GM23338 (cell line): ENCODE measurements around the gene REELD1. TPM values are rescaled to one million over a fixed set of nuclear protein-coding genes. Genes with fewer than 3 reads are reported as not detected.

Experiments
- ATAC-seq: fragments of 200-7000 bp; cut with Tn5 transposase; 3 replicates; pipeline ENCODE4 v1.9.1; 2020
- DNase-seq: peaks from one replicate; pipeline ENCODE4 v3.0.0-alpha.2; 2015; ENCODE audit warnings: low spot score
- H2AFZ ChIP-seq: fragments of 200-600 bp; sonication (generic); 2 replicates; pipeline ENCODE4 v1.8.0; 2016; ENCODE audit warnings: antibody characterized with exemption, mild to moderate bottlenecking, moderate library complexity
- H3F3A ChIP-seq: fragments of 200-600 bp; sonication (generic); replicated peaks from 2 replicates; pipeline ENCODE4 v1.8.0; 2017; ENCODE audit warnings: antibody characterized with exemption, mixed run types, low read depth
- H3K27ac ChIP-seq: fragments of 200-600 bp; sonication (generic); 2 replicates; pipeline ENCODE4 v1.6.1; 2016; ENCODE audit warnings: low read depth
- H3K27me3 ChIP-seq: fragments of 200-600 bp; sonication (generic); 2 replicates; pipeline ENCODE4 v1.8.0; 2016; ENCODE audit warnings: mild to moderate bottlenecking, mixed run types, moderate library complexity; ENCODE audit not compliant: insufficient read depth
- H3K36me3 ChIP-seq: fragments of 200-600 bp; sonication (generic); 2 replicates; pipeline ENCODE4 v1.8.0; 2016; ENCODE audit warnings: mild to moderate bottlenecking; ENCODE audit not compliant: insufficient read depth
- H3K4me1 ChIP-seq: fragments of 200-600 bp; sonication (generic); 2 replicates; pipeline ENCODE4 v1.8.0; 2016; ENCODE audit warnings: mild to moderate bottlenecking, moderate library complexity; ENCODE audit not compliant: insufficient read depth
- H3K4me2 ChIP-seq: fragments of 200-600 bp; sonication (generic); 2 replicates; pipeline ENCODE4 v1.7.1; 2017; ENCODE audit warnings: mixed run types
- H3K4me3 ChIP-seq: fragments of 200-600 bp; sonication (generic); 2 replicates; pipeline ENCODE4 v1.6.1; 2016; ENCODE audit warnings: mixed run types
- H3K79me2 ChIP-seq: fragments of 200-600 bp; sonication (generic); replicated peaks from 2 replicates; pipeline ENCODE4 v1.8.0; 2017; ENCODE audit warnings: mild to moderate bottlenecking; ENCODE audit not compliant: insufficient read depth
- H3K9me2 ChIP-seq: fragments of 200-600 bp; sonication (generic); 2 replicates; pipeline ENCODE4 v1.8.0; 2017; ENCODE audit not compliant: insufficient read depth
- H4K20me1 ChIP-seq: fragments of 200-600 bp; sonication (generic); replicated peaks from 2 replicates; pipeline ENCODE4 v1.8.0; 2017; ENCODE audit warnings: mild to moderate bottlenecking; ENCODE audit not compliant: insufficient read depth
- H3K27ac Mint-ChIP-seq: 2 replicates; pipeline ENCODE4 v1.8.0; 2020; ENCODE audit warnings: inconsistent platforms, mild to moderate bottlenecking, moderate library complexity, mixed read lengths
- H3K27me3 Mint-ChIP-seq: 3 replicates; pipeline ENCODE4 v1.8.0; 2022; ENCODE audit warnings: low read depth, mild to moderate bottlenecking, moderate library complexity, mixed read lengths, inconsistent platforms; ENCODE audit not compliant: insufficient read depth, poor library complexity
- H3K36me3 Mint-ChIP-seq: 3 replicates; pipeline ENCODE4 v1.8.0; 2021; ENCODE audit warnings: low read depth, mild to moderate bottlenecking, inconsistent platforms, moderate library complexity, mixed read lengths
- H3K4me1 Mint-ChIP-seq: 3 replicates; pipeline ENCODE4 v1.8.0; 2020; ENCODE audit warnings: mild to moderate bottlenecking, inconsistent platforms, mixed read lengths
- H3K4me3 Mint-ChIP-seq: 3 replicates; pipeline ENCODE4 v1.8.0; 2021; ENCODE audit warnings: moderate library complexity, mild to moderate bottlenecking, inconsistent platforms, mixed read lengths
- H3K9me3 Mint-ChIP-seq: 3 replicates; pipeline ENCODE4 v1.8.0; 2020; ENCODE audit warnings: moderate library complexity, mild to moderate bottlenecking, inconsistent platforms, mixed read lengths
- CREB1 ChIP-seq: fragments of 250-450 bp; sonication (Bioruptor Pico); IDR thresholded peaks from 2 replicates; pipeline ENCODE4 v1.5.0; 2020; ENCODE audit warnings: low read depth, mild to moderate bottlenecking, moderate library complexity
- EZH2 ChIP-seq: fragments of 200-600 bp; sonication (generic); IDR thresholded peaks from one replicate; pipeline ENCODE4 v1.8.0; 2017; ENCODE audit warnings: antibody characterized with exemption, mild to moderate bottlenecking, low read depth; ENCODE audit not compliant: unreplicated experiment
- EZH2phosphoT487 ChIP-seq: fragments of 200-600 bp; sonication (generic); IDR thresholded peaks from one replicate; pipeline ENCODE4 v1.8.1; 2018; ENCODE audit warnings: antibody characterized with exemption; ENCODE audit not compliant: unreplicated experiment
- JUNB ChIP-seq: IDR thresholded peaks from one replicate; pipeline ENCODE4 v1.6.1; 2016; ENCODE audit warnings: antibody characterized with exemption; ENCODE audit not compliant: unreplicated experiment
- NANOG ChIP-seq: IDR thresholded peaks from 2 replicates; pipeline ENCODE4 v1.6.1; 2016; ENCODE audit warnings: antibody characterized with exemption, borderline replicate concordance
- POLR2AphosphoS5 ChIP-seq: IDR thresholded peaks from 2 replicates; pipeline ENCODE4 v1.6.1; 2016; ENCODE audit warnings: antibody characterized with exemption, low read depth
- STAT1 ChIP-seq: IDR thresholded peaks from one replicate; pipeline ENCODE4 v1.6.1; 2016; ENCODE audit warnings: antibody characterized with exemption; ENCODE audit not compliant: unreplicated experiment
- ZNF114 ChIP-seq: fragments of 250-450 bp; sonication (Bioruptor Pico); IDR thresholded peaks from 2 replicates; pipeline ENCODE4 v1.5.0; 2020; ENCODE audit warnings: mild to moderate bottlenecking, moderate library complexity
- ZNF331 ChIP-seq: fragments of 250-450 bp; sonication (Bioruptor Pico); IDR thresholded peaks from 2 replicates; pipeline ENCODE4 v1.5.0; 2020; ENCODE audit warnings: low read depth, mild to moderate bottlenecking, moderate library complexity
- polyA plus RNA-seq: library from polyadenylated mRNA; unstranded; fragments of >200 nt; fragmentation: Nextera tagmentation; extraction: Ambion mirVana; gene quantifications from 2 replicates; pipeline ENCODE4 v1.2.1, GENCODE V29; 2016
- total RNA-seq: library from RNA; depleted of rRNA; stranded (reverse); fragments of >200 nt; shearing (Covaris generic); gene quantifications from 2 replicates; pipeline ENCODE4 v1.2.3, GENCODE V29; 2014
- TF ChIP-seq, protein P1 (sequence below): fragments of 250-450 bp; sonication (Bioruptor Pico); IDR thresholded peaks from 2 replicates; pipeline ENCODE4 v1.5.0; 2020; ENCODE audit warnings: mild to moderate bottlenecking, moderate library complexity
- TF ChIP-seq, protein P2 (sequence below): IDR thresholded peaks from one replicate; pipeline ENCODE4 v1.6.1; 2018; ENCODE audit warnings: antibody characterized with exemption; ENCODE audit not compliant: unreplicated experiment
- TF ChIP-seq, protein P3 (sequence below): IDR thresholded peaks from 2 replicates; pipeline ENCODE4 v1.6.1; 2016; ENCODE audit warnings: antibody characterized with exemption
- TF ChIP-seq, protein P4 (sequence below), 2 experiments: fragments of 200-600 bp in 1 of 2; sonication (generic) in 1 of 2; conservative IDR thresholded peaks; 2 replicates each; pipeline versions ENCODE4 v1.5.1 to v1.6.1; 2016 to 2017; ENCODE audit warnings: antibody characterized with exemption in 2 of 2, low read depth in 2 of 2, mild to moderate bottlenecking in 2 of 2, moderate library complexity in 1 of 2

REELD1 gene
- total and polyA plus RNA-seq, 2 experiments from 2014 or later, result 0.19 TPM; not detected in 1

DNA sequence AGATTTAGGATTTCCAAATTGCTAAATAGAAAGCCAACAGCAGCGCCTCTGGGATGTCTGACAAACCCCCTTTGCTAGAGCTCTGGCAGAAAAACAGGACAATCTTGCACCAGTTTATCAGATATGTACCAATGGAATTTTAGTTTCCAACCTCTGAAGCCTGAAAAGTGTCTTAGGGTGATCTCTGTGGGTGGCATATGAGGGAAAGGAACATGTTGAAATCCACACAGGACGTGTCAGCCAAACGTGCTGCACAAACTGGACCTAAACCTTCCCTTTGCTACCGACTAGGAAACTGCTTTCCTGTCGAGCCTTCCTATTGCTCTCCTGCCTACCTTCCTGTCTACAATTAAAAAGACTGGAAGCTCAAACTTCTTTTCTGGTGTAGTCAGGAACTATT is 53.5 kb downstream of the REELD1 start:
- H3K4me1 Mint-ChIP-seq, result peaks cover 10% of the 10 kb centered on the region

More for the DNA sequence above, 53.5 kb downstream of the REELD1 start:
- H3K79me2 ChIP-seq, result no peaks in the 10 kb centered on the region
- H3K4me1 ChIP-seq, result peaks cover 21% of the 10 kb centered on the region
- no peak overlapping the region for H3K4me3 Mint-ChIP-seq
- no peak for ATAC-seq
- H3K4me3 ChIP-seq, result no peak overlapping the region
- H3K27me3 ChIP-seq, result no peaks in the 10 kb centered on the region
- no peaks in the 10 kb centered on the region for H3K36me3 Mint-ChIP-seq
- H2AFZ ChIP-seq, result no peak overlapping the region
- no peak overlapping the region for H3K4me2 ChIP-seq
- H3K9me3 Mint-ChIP-seq, result no peaks in the 10 kb centered on the region
- no peak overlapping the region for H3K27ac ChIP-seq
- H3K36me3 ChIP-seq, result no peaks in the 10 kb centered on the region
- no peaks in the 10 kb centered on the region for H3K9me2 ChIP-seq
- no peaks in the 10 kb centered on the region for H4K20me1 ChIP-seq
- H3K27me3 Mint-ChIP-seq, result no peaks in the 10 kb centered on the region
- H3K27ac Mint-ChIP-seq, result no peak overlapping the region
- no peak for DNase-seq
- H3F3A ChIP-seq, result no peaks in the 10 kb centered on the region
- no peak for TF ChIP-seq STAT1
- TF ChIP-seq ZNF114 (CRISPR knock-in tag), result no peak
- TF ChIP-seq JUNB, result no peak
- TF ChIP-seq, protein P1, sequence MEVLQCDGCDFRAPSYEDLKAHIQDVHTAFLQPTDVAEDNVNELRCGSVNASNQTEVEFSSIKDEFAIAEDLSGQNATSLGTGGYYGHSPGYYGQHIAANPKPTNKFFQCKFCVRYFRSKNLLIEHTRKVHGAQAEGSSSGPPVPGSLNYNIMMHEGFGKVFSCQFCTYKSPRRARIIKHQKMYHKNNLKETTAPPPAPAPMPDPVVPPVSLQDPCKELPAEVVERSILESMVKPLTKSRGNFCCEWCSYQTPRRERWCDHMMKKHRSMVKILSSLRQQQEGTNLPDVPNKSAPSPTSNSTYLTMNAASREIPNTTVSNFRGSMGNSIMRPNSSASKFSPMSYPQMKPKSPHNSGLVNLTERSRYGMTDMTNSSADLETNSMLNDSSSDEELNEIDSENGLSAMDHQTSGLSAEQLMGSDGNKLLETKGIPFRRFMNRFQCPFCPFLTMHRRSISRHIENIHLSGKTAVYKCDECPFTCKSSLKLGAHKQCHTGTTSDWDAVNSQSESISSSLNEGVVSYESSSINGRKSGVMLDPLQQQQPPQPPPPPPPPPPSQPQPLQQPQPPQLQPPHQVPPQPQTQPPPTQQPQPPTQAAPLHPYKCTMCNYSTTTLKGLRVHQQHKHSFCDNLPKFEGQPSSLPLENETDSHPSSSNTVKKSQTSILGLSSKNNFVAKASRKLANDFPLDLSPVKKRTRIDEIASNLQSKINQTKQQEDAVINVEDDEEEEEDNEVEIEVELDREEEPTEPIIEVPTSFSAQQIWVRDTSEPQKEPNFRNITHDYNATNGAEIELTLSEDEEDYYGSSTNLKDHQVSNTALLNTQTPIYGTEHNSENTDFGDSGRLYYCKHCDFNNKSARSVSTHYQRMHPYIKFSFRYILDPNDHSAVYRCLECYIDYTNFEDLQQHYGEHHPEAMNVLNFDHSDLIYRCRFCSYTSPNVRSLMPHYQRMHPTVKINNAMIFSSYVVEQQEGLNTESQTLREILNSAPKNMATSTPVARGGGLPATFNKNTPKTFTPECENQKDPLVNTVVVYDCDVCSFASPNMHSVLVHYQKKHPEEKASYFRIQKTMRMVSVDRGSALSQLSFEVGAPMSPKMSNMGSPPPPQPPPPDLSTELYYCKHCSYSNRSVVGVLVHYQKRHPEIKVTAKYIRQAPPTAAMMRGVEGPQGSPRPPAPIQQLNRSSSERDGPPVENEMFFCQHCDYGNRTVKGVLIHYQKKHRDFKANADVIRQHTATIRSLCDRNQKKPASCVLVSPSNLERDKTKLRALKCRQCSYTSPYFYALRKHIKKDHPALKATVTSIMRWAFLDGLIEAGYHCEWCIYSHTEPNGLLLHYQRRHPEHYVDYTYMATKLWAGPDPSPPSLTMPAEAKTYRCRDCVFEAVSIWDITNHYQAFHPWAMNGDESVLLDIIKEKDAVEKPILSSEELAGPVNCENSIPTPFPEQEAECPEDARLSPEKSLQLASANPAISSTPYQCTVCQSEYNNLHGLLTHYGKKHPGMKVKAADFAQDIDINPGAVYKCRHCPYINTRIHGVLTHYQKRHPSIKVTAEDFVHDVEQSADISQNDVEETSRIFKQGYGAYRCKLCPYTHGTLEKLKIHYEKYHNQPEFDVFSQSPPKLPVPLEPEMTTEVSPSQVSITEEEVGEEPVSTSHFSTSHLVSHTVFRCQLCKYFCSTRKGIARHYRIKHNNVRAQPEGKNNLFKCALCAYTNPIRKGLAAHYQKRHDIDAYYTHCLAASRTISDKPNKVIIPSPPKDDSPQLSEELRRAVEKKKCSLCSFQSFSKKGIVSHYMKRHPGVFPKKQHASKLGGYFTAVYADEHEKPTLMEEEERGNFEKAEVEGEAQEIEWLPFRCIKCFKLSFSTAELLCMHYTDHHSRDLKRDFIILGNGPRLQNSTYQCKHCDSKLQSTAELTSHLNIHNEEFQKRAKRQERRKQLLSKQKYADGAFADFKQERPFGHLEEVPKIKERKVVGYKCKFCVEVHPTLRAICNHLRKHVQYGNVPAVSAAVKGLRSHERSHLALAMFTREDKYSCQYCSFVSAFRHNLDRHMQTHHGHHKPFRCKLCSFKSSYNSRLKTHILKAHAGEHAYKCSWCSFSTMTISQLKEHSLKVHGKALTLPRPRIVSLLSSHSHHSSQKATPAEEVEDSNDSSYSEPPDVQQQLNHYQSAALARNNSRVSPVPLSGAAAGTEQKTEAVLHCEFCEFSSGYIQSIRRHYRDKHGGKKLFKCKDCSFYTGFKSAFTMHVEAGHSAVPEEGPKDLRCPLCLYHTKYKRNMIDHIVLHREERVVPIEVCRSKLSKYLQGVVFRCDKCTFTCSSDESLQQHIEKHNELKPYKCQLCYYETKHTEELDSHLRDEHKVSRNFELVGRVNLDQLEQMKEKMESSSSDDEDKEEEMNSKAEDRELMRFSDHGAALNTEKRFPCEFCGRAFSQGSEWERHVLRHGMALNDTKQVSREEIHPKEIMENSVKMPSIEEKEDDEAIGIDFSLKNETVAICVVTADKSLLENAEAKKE, result no peak
- TF ChIP-seq POLR2AphosphoS5, result no peak
- TF ChIP-seq, protein P2, sequence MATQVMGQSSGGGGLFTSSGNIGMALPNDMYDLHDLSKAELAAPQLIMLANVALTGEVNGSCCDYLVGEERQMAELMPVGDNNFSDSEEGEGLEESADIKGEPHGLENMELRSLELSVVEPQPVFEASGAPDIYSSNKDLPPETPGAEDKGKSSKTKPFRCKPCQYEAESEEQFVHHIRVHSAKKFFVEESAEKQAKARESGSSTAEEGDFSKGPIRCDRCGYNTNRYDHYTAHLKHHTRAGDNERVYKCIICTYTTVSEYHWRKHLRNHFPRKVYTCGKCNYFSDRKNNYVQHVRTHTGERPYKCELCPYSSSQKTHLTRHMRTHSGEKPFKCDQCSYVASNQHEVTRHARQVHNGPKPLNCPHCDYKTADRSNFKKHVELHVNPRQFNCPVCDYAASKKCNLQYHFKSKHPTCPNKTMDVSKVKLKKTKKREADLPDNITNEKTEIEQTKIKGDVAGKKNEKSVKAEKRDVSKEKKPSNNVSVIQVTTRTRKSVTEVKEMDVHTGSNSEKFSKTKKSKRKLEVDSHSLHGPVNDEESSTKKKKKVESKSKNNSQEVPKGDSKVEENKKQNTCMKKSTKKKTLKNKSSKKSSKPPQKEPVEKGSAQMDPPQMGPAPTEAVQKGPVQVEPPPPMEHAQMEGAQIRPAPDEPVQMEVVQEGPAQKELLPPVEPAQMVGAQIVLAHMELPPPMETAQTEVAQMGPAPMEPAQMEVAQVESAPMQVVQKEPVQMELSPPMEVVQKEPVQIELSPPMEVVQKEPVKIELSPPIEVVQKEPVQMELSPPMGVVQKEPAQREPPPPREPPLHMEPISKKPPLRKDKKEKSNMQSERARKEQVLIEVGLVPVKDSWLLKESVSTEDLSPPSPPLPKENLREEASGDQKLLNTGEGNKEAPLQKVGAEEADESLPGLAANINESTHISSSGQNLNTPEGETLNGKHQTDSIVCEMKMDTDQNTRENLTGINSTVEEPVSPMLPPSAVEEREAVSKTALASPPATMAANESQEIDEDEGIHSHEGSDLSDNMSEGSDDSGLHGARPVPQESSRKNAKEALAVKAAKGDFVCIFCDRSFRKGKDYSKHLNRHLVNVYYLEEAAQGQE, result no peak
- TF ChIP-seq NANOG, result no peak
- TF ChIP-seq ZNF331 (CRISPR knock-in tag), result no peak
- TF ChIP-seq, protein P3, sequence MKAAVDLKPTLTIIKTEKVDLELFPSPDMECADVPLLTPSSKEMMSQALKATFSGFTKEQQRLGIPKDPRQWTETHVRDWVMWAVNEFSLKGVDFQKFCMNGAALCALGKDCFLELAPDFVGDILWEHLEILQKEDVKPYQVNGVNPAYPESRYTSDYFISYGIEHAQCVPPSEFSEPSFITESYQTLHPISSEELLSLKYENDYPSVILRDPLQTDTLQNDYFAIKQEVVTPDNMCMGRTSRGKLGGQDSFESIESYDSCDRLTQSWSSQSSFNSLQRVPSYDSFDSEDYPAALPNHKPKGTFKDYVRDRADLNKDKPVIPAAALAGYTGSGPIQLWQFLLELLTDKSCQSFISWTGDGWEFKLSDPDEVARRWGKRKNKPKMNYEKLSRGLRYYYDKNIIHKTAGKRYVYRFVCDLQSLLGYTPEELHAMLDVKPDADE, result no peak
- TF ChIP-seq CREB1 (CRISPR knock-in tag), result no peak
- no peak for TF ChIP-seq EZH2phosphoT487
- TF ChIP-seq, protein P4, sequence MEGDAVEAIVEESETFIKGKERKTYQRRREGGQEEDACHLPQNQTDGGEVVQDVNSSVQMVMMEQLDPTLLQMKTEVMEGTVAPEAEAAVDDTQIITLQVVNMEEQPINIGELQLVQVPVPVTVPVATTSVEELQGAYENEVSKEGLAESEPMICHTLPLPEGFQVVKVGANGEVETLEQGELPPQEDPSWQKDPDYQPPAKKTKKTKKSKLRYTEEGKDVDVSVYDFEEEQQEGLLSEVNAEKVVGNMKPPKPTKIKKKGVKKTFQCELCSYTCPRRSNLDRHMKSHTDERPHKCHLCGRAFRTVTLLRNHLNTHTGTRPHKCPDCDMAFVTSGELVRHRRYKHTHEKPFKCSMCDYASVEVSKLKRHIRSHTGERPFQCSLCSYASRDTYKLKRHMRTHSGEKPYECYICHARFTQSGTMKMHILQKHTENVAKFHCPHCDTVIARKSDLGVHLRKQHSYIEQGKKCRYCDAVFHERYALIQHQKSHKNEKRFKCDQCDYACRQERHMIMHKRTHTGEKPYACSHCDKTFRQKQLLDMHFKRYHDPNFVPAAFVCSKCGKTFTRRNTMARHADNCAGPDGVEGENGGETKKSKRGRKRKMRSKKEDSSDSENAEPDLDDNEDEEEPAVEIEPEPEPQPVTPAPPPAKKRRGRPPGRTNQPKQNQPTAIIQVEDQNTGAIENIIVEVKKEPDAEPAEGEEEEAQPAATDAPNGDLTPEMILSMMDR (conservative IDR thresholded peaks at IDR 0.05; ENCODE audit: low read depth in 2 of 2), result no peak
- TF ChIP-seq EZH2, result no peak
